DMS53 treated with DMSO at 0.1 percent for 48 hours (cell line): ENCODE measurements around the gene LINC00305.
A peak's percentile ranks its signal among the peaks of the same experiment; 100 is the strongest.

Source experiments
- DNase-seq: peaks from one replicate; lab custom pipeline; 2025; ENCODE audit not compliant: unreplicated experiment; lab: John Stamatoyannopoulos, UW

The LINC00305 gene

GRCh38 chr18:64037812-64038414 is 111.0 kb downstream of the LINC00305 start:
- DNase-seq: peak; percentile 41

DNA sequence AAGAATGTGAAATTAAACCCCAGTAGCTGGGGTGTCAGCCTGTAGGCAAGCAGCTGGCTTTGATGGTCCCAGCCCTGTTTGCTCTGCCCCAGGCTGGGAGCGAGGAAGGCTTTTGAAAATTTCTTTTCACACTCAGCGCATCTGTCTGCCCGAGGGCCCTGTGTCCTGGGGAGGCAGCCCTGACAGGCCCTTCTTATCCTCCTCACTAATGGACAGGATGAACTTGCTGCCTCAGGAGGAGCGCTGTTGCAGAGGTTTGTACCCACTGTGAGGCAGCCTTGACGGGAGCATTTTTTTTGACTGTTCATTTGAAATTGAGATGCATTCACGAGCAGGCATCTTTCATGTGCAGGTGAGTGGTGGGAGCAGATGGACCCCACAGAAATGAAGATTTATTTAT is 116.6 kb downstream of the LINC00305 start:
- DNase-seq: no peak

DNA sequence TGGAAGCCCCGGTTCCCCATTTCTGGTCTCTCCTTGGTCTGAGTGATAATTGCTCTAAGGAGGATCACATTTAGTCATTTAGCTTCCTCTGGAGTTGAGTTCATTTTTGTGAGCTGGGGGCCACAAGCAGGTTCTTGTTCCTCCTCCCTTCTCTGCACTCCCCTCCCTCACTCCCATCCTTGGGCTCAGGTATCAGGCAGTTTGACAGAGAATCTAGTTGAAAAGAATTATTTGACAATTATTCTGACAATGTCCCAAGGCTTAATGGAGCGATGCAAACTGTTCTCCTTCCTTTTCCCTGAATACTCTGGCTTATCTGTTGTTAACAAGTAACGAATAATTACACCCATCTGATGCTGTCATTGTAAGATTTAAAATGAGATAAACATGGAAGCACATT is 117.5 kb downstream of the LINC00305 start:
- no peak for DNase-seq
